MM.1S (cell line): Measurements from ENCODE around the gene ATP5ME.

Experiments used
- EZH2phosphoT487 ChIP-seq: fragments of 300-600 bp; sonication (generic); IDR thresholded peaks from 2 replicates; pipeline ENCODE4 v1.6.1; 2018; ENCODE audit warnings: antibody characterized with exemption, low read length
- TF ChIP-seq, protein P1 (sequence below): fragments of 300-600 bp; sonication (generic); IDR thresholded peaks from 2 replicates; pipeline ENCODE4 v1.5.1; 2016; ENCODE audit warnings: antibody characterized with exemption, low read length, mixed read lengths

DNA sequence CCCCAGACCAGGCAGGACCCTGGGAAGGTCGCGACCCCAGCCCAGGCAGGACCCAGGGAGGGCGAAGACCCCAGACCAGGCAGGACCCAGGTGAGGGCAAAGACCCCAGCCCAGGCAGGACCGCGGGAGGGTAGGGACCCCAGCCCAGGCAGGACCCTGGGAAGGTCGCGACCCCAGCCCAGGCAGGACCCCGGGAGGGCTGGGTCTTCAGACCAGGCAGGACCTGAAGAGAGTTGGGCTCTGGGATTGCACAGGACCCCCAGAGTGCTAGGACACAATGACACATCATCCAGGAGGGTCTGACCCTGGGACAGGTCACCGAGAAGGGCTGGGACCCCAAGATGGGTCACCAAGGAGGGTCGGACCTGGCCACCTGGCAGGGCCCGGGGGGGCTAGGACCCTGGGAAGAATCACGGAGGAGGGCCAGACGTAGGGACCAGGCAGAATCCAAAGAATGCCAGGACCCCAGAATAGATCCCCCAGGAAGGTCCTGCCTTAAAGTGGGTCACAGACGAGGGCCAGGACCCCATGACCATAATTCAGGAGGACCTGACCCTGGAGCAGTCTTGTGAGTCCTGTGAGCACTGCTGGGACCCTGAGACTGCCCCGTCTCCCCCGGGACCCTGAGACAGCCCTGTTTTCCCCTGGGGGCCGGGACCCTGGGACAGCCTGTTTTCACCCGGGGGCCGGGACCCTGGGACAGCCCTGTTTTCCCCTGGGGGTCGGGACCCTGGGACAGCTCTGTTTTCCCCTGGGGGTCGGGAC is 32.9 kb upstream of the ATP5ME start:
- TF ChIP-seq, protein P1, sequence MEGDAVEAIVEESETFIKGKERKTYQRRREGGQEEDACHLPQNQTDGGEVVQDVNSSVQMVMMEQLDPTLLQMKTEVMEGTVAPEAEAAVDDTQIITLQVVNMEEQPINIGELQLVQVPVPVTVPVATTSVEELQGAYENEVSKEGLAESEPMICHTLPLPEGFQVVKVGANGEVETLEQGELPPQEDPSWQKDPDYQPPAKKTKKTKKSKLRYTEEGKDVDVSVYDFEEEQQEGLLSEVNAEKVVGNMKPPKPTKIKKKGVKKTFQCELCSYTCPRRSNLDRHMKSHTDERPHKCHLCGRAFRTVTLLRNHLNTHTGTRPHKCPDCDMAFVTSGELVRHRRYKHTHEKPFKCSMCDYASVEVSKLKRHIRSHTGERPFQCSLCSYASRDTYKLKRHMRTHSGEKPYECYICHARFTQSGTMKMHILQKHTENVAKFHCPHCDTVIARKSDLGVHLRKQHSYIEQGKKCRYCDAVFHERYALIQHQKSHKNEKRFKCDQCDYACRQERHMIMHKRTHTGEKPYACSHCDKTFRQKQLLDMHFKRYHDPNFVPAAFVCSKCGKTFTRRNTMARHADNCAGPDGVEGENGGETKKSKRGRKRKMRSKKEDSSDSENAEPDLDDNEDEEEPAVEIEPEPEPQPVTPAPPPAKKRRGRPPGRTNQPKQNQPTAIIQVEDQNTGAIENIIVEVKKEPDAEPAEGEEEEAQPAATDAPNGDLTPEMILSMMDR: no peak
- no peak for TF ChIP-seq EZH2phosphoT487
